NCI-H748 (cell line): ENCODE data around the gene CDC42EP5.
"Not testable (repeated sequence)": the region's sequence is repeated elsewhere in the genome, so short reads cannot be mapped to it uniquely, and the experiment has no call there.

Experiments
- DNase-seq: peaks from one replicate; lab custom pipeline; 2025; ENCODE audit not compliant: unreplicated experiment; lab: John Stamatoyannopoulos, UW

The CDC42EP5 gene

GRCh38 chr19:54489766-54490165 lies 16.7 kb upstream of the CDC42EP5 start:
- DNase-seq: no peak

- no peak for DNase-seq
Measured at GRCh38 chr19:54489341-54489740, 16.2 kb upstream of the CDC42EP5 start.

GRCh38 chr19:54485851-54486250 lies 12.8 kb upstream of the CDC42EP5 start:
- DNase-seq: no peak

DNA sequence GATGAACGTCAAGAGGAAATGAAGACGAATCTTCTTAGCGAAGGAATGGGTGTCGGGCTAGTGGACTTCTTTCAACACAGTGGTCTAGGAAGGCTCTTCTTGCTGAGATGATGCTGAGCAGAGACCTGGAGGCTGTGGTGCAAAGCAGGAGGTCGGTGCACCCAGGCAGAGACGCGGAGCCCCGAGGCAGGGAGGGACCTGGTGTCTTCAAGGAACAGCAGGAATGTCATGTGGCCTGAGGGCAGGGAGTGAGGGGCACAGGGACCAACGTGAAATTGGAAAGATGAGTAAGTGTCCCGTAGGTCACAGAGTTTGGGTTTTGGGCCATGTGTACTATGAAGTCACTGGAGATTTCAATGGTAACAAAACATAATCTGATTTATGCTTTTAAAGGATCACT lies 11.4 kb upstream of the CDC42EP5 start:
- no peak for DNase-seq

GRCh38 chr19:54482889-54483288 lies 9.8 kb upstream of the CDC42EP5 start:
- DNase-seq: no peak

- DNase-seq: peak; percentile 71
Measured at GRCh38 chr19:54481326-54481930, 8.3 kb upstream of the CDC42EP5 start.

- no peak for DNase-seq
Measured at GRCh38 chr19:54480051-54480450, 7.0 kb upstream of the CDC42EP5 start.

- DNase-seq: peak; percentile 68
Measured at GRCh38 chr19:54478677-54479266, 5.7 kb upstream of the CDC42EP5 start.

DNA sequence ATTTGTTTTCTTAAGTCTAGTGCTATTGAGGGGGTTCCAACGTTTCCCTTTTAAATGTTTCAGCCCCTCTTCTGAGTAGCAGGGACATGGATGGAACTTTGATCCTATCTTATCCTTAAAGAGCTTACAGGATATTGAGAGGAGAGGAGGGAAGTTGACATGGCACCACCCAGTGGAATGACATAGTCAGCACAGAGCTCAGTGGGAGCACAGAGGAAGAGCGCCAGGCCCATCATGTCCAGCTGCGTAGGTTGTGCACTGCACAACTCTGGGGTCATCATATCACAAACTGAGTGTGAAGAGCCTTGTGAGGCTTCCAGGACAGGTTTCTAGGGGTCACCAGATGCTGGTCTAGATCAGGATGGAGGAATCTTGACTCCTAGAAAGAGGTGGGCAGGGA lies 4.6 kb upstream of the CDC42EP5 start:
- DNase-seq: no peak

- no peak for DNase-seq
Measured at GRCh38 chr19:54475706-54476105, 2.6 kb upstream of the CDC42EP5 start.

DNA sequence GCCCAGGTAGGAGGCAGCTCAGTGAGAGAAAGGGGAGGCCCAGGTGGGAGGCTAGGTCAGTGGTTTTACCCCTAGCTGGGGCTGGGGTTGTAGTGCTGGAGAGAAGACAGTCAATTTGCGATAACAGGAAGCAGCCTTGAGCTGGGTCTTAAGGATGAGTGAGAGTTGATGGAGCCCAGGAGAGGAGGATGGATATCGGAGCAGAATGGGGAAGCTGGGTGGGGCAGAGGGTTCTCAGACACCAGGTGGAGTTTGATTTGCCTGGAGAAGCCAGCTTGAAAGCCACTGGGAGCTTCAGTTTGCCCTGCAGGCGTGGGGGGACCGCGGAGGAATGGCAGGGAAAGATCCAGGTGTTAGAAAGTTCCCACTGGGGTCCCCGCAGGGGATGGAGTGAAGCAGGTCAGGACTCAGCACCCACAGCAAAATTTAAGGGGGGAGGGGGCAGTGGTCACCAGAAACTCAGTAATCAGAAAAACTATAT lies 836 bp upstream of the CDC42EP5 start:
- DNase-seq: no peak

- no peak for DNase-seq
Measured at GRCh38 chr19:54470991-54471782, 1.9 kb downstream of the CDC42EP5 start.

DNA sequence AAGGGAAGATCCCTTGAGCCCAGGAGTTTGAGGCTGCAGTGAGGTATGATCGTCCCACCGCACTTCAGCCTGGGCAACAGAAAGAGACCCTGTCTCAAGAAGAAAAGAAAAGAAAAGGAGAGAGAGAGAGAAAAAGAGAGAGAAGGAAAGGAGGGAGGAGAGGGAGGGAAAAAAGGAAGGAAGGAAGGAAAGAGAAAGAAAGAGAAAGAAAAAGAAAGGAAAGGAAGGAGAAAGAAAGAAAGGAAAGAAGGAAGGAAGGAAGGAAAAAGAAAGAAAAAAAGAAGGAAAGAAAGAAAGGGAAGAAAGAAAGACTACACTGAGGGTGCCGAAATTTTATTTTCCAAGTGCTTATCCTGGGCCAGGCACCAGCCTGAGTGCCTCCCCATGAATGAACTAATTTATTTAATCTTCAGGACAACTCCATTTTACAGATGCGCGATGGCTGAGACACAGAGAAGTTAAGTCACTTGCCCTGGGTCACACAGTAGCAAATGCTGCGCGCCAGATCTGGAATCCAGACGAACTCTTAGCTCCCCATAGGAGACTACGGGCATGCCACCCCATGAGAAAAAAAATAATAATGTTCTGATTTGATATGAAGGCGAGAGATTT lies 2.7 kb downstream of the CDC42EP5 start:
- no peak for DNase-seq

DNA sequence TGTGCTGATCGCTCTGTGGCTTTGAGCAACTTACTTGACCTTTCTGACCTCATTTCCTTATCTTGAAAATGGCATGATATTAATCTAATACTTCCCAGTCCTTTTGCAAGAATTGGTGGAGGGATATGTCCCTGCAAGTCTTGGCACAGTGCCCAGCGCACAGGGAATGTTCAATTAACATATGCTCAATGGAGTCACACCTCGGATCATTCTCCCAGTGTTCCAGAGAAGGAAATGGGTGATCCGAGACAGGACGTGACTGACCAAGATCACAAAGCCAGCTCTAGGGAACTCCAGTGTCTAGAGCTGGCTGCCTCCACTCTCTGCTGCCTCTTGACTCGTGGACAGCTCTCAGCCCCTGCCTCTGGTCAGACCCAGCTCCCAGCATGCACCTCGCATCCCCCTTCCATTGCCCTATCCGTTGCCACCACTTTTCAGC lies 3.6 kb downstream of the CDC42EP5 start:
- peak; percentile 46 for DNase-seq

DNA sequence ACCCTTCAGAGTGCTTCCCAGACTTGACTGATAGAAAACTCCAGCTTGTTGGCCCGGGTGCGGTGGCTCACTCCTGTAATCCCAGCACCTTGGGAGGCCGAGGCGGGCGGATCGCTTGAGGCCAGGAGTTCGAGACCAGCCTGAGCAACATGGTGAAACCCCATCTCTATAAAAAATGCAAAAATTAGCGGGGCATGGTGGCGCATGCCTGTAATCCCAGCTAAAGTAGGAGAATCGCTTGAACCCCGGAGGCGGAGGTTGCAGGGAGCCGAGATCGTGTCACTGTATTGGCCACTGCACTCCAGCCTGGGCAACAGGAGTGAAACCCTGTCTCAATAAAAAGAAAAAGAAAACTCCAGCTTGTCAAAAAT lies 7.0 kb downstream of the CDC42EP5 start:
- not testable (repeated sequence) for DNase-seq

DNA sequence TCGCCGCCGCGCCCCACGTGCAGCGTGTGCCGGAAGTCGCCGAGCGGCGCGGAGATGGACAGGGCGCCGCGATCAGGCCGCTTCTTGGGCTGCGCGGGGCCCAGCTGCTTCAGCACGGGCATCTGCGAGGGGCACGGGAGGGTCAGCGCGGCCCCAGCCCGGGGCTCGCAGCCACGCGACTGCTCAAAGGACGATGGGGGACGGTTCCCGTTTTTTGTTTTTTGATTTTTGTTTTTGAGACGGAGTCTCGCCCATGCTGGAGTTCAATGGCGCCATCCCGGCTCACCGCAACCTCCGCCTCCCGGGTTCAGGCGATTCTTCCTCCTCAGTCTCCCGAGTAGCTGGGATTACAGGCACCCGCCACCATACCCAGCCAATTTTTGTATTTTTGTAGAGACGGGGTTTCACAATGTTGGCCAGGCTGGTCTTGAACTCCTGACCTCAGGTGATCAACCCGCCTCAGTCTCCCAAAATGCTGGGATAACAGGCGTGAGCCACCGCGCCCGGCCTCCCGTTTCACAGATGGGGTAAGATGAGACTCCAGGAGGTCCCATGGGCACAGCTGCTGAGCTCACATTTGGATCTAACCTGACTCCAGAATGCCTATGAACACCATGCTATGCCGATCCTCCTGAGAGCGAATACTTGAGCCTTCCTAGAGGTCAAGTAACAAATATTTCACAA lies 7.5 kb downstream of the CDC42EP5 start:
- DNase-seq: no peak

- peak; percentile 97 for DNase-seq
Measured at GRCh38 chr19:54464630-54465425, 8.3 kb downstream of the CDC42EP5 start.

GRCh38 chr19:54464044-54464629 lies 9.0 kb downstream of the CDC42EP5 start:
- DNase-seq: peak; percentile 98

GRCh38 chr19:54463531-54464043 lies 9.5 kb downstream of the CDC42EP5 start, which contains the start of gene LENG9:
TSS of gene LENG9 (minus strand) at chr19:54463778. CDS start at chr19:54463526, 252 bp downstream.
- peak; percentile 98 for DNase-seq
